Measurements from ENCODE around the gene MED23.

MED23 gene

GRCh38 chr6:131658287-131658686 is 30.2 kb upstream of the MED23 start:
- no peak overlapping the region for H3K4me3 ChIP-seq (ENCODE audit: control insufficient read depth, low read depth, low read length)
- no peak for DNase-seq (ENCODE audit: low read depth)
- TF ChIP-seq CTCF (IDR thresholded peaks at IDR 0.05; ENCODE audit: control insufficient read depth, insufficient read depth, low read depth, low read length, missing control alignments) = no peak

DNA sequence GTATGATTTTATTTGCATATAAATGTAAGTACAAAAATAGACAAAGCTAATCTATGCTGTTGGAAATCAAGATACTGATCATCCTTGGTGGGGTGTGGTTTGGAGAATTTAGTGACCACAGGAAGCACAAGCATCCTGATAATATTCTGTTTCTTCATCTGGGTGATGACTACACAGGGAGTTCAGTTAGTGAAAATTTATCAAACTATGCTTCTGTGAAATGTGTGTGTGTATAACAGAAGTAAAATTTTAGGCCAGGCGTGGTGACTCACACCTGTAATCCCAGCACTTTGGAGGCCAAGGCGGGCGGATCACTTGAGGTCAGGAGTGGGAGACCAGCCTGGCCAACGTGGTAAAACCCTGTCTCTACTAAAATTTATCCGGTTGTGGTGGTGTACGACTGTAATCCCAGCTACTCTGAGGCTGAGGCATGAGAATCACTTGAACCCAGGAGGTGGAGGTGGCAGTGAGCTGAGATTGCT is 29.6 kb upstream of the MED23 start:
- H3K4me3 ChIP-seq (ENCODE audit: control insufficient read depth, low read depth, low read length) = no peak overlapping the region
- peak; percentile 85 for DNase-seq (ENCODE audit: low read depth)
- no peak for TF ChIP-seq CTCF (IDR thresholded peaks at IDR 0.05; ENCODE audit: control insufficient read depth, insufficient read depth, low read depth, low read length, missing control alignments)

DNA sequence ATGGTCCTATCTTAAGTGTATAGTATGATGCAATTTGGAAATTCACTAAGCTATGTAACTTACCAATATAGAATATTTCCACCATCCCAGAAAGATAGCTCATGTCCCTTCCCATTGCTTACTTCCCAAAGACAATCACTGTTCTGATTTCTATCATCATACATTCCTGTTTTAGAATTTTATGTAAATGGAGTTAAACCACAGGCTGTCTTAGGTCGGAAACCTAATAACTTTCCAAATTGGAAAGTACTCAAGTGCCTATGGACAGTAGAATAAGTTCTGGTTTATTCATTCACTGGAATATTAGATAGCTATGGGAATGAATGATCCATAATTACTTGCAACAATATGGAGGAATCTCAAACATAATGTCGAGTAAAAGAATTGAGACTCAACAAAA is 29.2 kb upstream of the MED23 start:
- no peak for TF ChIP-seq CTCF (IDR thresholded peaks at IDR 0.05; ENCODE audit: control insufficient read depth, insufficient read depth, low read depth, low read length, missing control alignments)
- DNase-seq (ENCODE audit: low read depth) = no peak
- H3K4me3 ChIP-seq (ENCODE audit: control insufficient read depth, low read depth, low read length) = no peak overlapping the region

DNA sequence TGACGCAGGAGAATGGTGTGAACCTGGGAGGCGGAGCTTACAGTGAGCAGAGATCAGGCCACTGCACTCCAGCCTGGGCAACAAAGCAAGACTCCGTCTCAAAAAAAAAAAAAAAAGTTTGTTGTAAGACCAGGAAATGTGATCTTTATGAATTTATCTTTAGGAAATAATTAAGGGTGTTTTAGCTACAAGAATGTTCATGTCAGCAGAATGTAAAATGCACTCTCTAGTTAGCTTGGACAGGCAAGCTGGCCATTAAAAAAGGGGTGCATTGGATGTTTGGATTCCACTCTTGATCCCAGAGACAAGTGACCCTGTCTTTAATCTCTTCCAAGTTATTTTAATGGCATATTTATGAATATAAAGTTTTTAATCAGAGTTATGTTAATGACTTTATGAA is 28.6 kb upstream of the MED23 start:
- no peak overlapping the region for H3K4me3 ChIP-seq (ENCODE audit: control insufficient read depth, low read depth, low read length)
- no peak for TF ChIP-seq CTCF (IDR thresholded peaks at IDR 0.05; ENCODE audit: control insufficient read depth, insufficient read depth, low read depth, low read length, missing control alignments)
- no peak for DNase-seq (ENCODE audit: low read depth)

GRCh38 chr6:131655951-131656350 is 27.9 kb upstream of the MED23 start:
- TF ChIP-seq CTCF (IDR thresholded peaks at IDR 0.05; ENCODE audit: control insufficient read depth, insufficient read depth, low read depth, low read length, missing control alignments) = no peak
- DNase-seq (ENCODE audit: low read depth) = no peak
- H3K4me3 ChIP-seq (ENCODE audit: control insufficient read depth, low read depth, low read length) = no peak overlapping the region

DNA sequence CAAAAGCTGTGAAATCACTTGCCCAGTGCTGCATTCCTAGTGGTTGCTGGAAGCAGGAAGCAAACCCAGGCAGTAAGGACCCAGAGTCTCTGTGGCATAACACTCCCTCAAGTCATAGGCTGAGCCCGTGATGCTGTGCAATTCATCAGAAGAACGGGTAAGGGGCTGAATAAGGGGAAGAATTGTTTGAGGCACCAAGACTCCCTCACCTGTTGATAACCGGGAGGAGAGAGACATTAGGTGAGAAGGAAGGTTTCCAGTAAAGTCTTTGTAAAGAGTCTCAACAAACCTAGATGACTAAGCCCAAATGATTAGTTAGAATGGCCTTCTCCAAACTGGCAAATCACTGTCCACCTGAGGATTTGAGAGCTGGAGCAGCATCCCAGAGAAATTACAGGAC is 27.3 kb upstream of the MED23 start:
- no peak overlapping the region for H3K4me3 ChIP-seq (ENCODE audit: control insufficient read depth, low read depth, low read length)
- no peak for TF ChIP-seq CTCF (IDR thresholded peaks at IDR 0.05; ENCODE audit: control insufficient read depth, insufficient read depth, low read depth, low read length, missing control alignments)
- DNase-seq (ENCODE audit: low read depth) = no peak

- no peak overlapping the region for H3K4me3 ChIP-seq (ENCODE audit: control insufficient read depth, low read depth, low read length)
- no peak for DNase-seq (ENCODE audit: low read depth)
- no peak for TF ChIP-seq CTCF (IDR thresholded peaks at IDR 0.05; ENCODE audit: control insufficient read depth, insufficient read depth, low read depth, low read length, missing control alignments)
These were observed 26.3 kb upstream of the MED23 start for GRCh38 chr6:131654326-131654725.
